ENCODE data around the gene ELOA.

- no peak for TF ChIP-seq CTCF (IDR thresholded peaks at IDR 0.05)
- no peak for TF ChIP-seq EZH2 (IDR thresholded peaks at IDR 0.05; ENCODE audit: borderline replicate concordance, insufficient read depth, low read depth, low read length, poor library complexity, severe bottlenecking)
Measured at GRCh38 chr1:23799255-23799569, 55.9 kb downstream of the ELOA start.
